ENCODE data around the gene EME1.

GRCh38 chr17:50329716-50330115 is 43.3 kb upstream of the EME1 start:
- no peak for TF ChIP-seq CTCF (IDR thresholded peaks at IDR 0.05; ENCODE audit: borderline replicate concordance, extremely low read depth, low read length, poor library complexity, severe bottlenecking)
- TF ChIP-seq EZH2 (IDR thresholded peaks at IDR 0.05; ENCODE audit: borderline replicate concordance, low read depth, low read length, severe bottlenecking): no peak

Data from DND-41 (cell line).